Measurements from ENCODE around the gene RNASE11. TPM values are rescaled to one million over a fixed set of nuclear protein-coding genes. Genes with fewer than 3 reads are reported as not detected.

Gene RNASE11
- total and polyA plus RNA-seq, 2 donors (not counting 3 experiments of a cell fraction or from before 2014, with no cell fraction given): not detected

GRCh38 chr14:20631880-20632389 lies 44.1 kb upstream of the RNASE11 start:
- no peaks in the 10 kb centered on the region for H3K79me2 ChIP-seq (ENCODE audit: control insufficient read depth, insufficient read depth, low read length)
- peak; percentile 40 for FAIRE-seq
- H3K27me3 ChIP-seq (ENCODE audit: control insufficient read depth in 2 of 2, insufficient read depth in 2 of 2, low read length in 2 of 2): peaks cover 26 to 45% of the 10 kb centered on the region in 2 experiments
- dilution Hi-C loops (cut with MboI; ENCODE audit: extremely low pct_ligation_motif_present, low sequenced_read_pairs) (no loop called here), intact Hi-C loops (cut with micrococcal nuclease) (loop anchor here (1.0 to 5.0 kb wide), 3 partner anchors 19 to 170 kb away; partner anchors contain the start of gene RNASE1)
- peak overlapping the region; percentile 11 for H2AFZ ChIP-seq (ENCODE audit: low read depth, low read length)
- H3K36me3 ChIP-seq (ENCODE audit: control insufficient read depth in 2 of 2, extremely low read depth in 1 of 2, insufficient read depth in 2 of 2, low read length in 2 of 2): no peaks in the 10 kb centered on the region
- H3K9ac ChIP-seq (replicated peaks; ENCODE audit: extremely low read depth, insufficient read depth, low read length): no peak overlapping the region
- peak; percentile 31 for DNase-seq (ENCODE audit: low read depth, low spot score)
- ChIA-PET CTCF (interaction anchor here (1.6 to 3.0 kb wide), 3 partner anchors 18 to 59 kb away, joined by 6 to 20 read pairs (median 17); no protein-coding TSS in a partner anchor), POLR2A (no interaction called here)
- H3K9me1 ChIP-seq (replicated peaks; ENCODE audit: control insufficient read depth, extremely low read depth, insufficient read depth, low read length): no peaks in the 10 kb centered on the region
- no peak for TF ChIP-seq EZH2 (IDR thresholded peaks at IDR 0.05; ENCODE audit: borderline replicate concordance, low read depth, low read length, severe bottlenecking)
- TF ChIP-seq CTCF (IDR thresholded peaks at IDR 0.05; ENCODE audit: extremely low read depth in 1 of 2, insufficient read depth in 1 of 2, low read depth in 1 of 2, low read length in 2 of 2): no peak
- TF ChIP-seq POLR2A (IDR thresholded peaks at IDR 0.05; ENCODE audit: low read depth, low read length): no peak
- TF ChIP-seq POLR2AphosphoS5 (IDR thresholded peaks at IDR 0.05; ENCODE audit: insufficient read depth, low read depth, low read length): no peak
- no peak for TF ChIP-seq JUN (IDR thresholded peaks at IDR 0.05; ENCODE audit: borderline replicate concordance, insufficient read depth, insufficient read length, low read depth)
- TF ChIP-seq FOS (IDR thresholded peaks at IDR 0.05; ENCODE audit: borderline replicate concordance, insufficient read depth, low read length): no peak
- no peak for TF ChIP-seq MAX (IDR thresholded peaks at IDR 0.05; ENCODE audit: insufficient read depth, insufficient read length)
- no peak for TF ChIP-seq GATA2 (IDR thresholded peaks at IDR 0.05; ENCODE audit: insufficient read depth, insufficient read length, low read depth, low read length)
- TF ChIP-seq MYC (IDR thresholded peaks at IDR 0.05; ENCODE audit: low read depth, low read length): no peak
- H3K9me3 ChIP-seq (replicated peaks; ENCODE audit: control insufficient read depth, insufficient read depth, low read length): no peaks in the 10 kb centered on the region
- no peaks in the 10 kb centered on the region for H4K20me1 ChIP-seq (replicated peaks; ENCODE audit: control insufficient read depth, extremely low read depth, insufficient read depth, low read length)
- H3K4me3 ChIP-seq (replicated peaks in 1 of 3; ENCODE audit: insufficient read depth in 1 of 3, low read depth in 1 of 3, low read length in 3 of 3): peak overlapping the region in 2 of 3 experiments; percentile 1 to 45
- BruUV-seq (replicated peaks): no TSS peak
- H3K27ac ChIP-seq (ENCODE audit: insufficient read depth, low read depth, low read length): no peak overlapping the region
- H3K4me2 ChIP-seq (ENCODE audit: insufficient read depth, low read length): peak overlapping the region; percentile 68
- H3K4me1 ChIP-seq (ENCODE audit: control insufficient read depth, extremely low read depth, insufficient read depth, low read length): peaks cover 24% of the 10 kb centered on the region
